Retina (tissue), 1 donor: ENCODE results near the gene SEPHS2.
"Not testable (repeated sequence)": the region's sequence is repeated elsewhere in the genome, so short reads cannot be mapped to it uniquely, and the experiment has no call there.

ENCODE experiments used
- DNase-seq: peaks from one replicate; pipeline ENCODE4 v3.0.0-alpha.2; 2016

The SEPHS2 gene

GRCh38 chr16:30397056-30397455 lies 48.6 kb downstream of the SEPHS2 start:
- no peak for DNase-seq

DNA sequence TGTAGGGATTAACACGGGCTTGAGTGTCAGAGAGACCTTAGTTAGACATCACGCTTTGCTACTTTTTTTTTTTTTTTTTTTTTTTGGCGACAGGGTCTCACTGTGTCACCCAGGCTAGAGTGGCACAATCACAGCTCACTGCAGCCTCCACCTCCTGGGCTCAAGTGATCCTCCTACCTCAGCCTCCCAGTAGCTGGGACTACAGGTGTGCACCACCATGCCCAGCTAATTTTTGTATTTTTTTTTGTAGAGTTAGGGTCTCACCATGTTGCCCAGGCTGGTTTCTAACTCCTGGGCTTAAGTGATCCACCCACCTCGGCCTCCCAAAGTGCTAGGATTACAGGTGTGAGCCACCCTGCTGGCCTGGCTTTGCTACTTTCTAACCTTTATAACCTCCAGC lies 49.0 kb downstream of the SEPHS2 start:
- not testable (repeated sequence) for DNase-seq

DNA sequence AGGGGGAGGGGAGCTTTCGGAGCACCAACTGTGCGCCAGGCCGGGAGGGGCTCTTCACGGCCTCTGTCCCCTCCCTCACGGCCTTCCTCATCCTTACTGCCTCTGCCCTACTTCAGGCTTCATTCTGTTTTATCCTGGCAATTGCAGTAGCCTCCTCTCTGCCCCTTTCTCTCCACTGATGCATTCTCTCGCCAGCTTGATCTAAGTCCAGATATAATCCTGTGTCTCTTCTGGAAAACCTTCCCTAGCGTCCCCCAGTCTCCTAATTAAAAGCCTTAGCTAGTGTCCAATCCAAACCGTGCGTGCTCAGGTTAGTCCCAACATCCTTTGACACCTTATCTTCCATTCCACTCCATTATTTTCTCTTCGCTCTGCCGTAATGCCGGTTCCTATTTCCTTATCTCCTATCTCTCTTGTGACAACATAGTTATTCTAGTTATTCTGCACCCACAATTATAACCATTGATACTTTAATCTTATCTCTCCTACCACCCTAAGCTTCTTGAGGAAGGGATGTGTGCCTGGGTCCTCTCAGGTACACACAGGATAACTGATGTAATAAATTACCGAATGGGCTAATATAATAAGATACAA lies 49.6 kb downstream of the SEPHS2 start:
- DNase-seq = no peak

- DNase-seq = peak; percentile 94
These were observed 50.3 kb downstream of the SEPHS2 start, which contains the start of gene ZNF48 for GRCh38 chr16:30395155-30395991. Gene ZNF48 (plus strand): TSS chr16:30395420. CDS start chr16:30395795, 375 bp downstream.

- peak; percentile 83 for DNase-seq
These were observed 51.0 kb downstream of the SEPHS2 start for GRCh38 chr16:30394592-30395154.
